GM21367 (cell line): Measurements from ENCODE around the gene GANC.
A peak's percentile ranks its signal among the peaks of the same experiment; 100 is the strongest.
"Not testable (repeated sequence)": the region's sequence is repeated elsewhere in the genome, so short reads cannot be mapped to it uniquely, and the experiment has no call there.

ENCODE experiments used
- ATAC-seq: cut with Tn5 transposase; IDR thresholded peaks from one replicate; pipeline ENCODE4 v1.9.1; 2021; ENCODE audit not compliant: unreplicated experiment

Gene GANC

GRCh38 chr15:42272939-42273899, at the start of gene GANC, which contains the start of gene TMEM87A:
GANC (plus strand) TSS chr15:42273201; CDS start chr15:42274482, 1,281 bp downstream.
TMEM87A (minus strand) TSS chr15:42273433; CDS start chr15:42273398, 35 bp downstream.
- peak; percentile 77 for ATAC-seq

- no peak for ATAC-seq
Observed at GRCh38 chr15:42226648-42227047, 46.4 kb upstream of the GANC start.

DNA sequence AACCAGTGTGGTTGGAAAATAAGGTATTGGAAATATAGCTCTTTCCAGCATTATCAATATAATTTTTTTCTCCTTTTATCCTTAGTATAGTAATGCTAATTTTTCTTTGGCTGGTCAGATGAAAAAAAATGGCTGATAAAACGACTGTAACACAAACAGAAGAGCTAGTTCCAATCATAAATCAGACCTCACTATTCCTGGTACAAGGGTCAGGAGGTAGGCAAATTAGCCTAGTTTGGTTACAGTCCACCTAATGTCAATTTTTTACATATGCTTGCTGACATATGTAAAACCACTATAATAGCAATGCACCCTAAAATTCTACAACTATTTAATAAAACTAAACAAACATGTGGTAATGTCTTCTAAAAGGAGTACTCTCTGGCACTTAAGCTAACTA, 45.0 kb upstream of the GANC start:
- no peak for ATAC-seq

DNA sequence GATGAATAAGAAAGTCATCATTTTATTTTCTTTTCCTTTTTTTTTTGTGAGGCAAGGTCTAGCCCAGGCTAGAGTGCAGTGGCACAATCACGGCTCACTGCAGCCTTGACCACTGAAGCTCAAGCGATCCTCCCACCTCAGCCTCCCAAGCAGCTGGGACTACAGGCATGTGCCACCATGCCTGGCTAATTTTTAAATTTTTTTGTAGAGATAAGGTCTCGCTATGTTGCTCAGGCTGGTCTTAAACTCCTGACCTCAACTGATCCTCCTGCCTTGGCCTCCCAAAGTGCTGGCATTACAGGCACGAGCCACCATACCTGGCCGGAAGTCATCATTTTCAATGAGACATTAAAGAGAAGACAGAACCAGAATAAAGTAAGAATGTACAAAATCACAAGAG, 44.0 kb upstream of the GANC start:
- ATAC-seq: not testable (repeated sequence)

DNA sequence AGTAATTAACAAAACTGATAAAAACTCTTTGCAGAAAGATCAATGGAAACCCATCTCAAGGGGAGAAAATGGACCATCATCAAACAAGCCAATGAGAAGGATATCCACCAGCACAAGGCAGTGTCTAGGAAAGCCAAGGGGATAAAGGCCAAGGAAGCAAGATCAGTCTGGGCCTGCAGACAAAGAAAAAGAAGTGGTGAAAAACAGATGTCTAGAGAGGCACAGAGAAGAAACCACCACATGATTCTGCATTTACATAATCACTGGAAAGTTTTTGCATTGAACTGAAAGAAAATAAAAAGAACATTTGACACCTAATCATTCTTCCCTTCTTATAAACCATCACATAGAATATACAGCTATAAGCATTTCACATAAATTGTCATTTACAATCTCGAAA, 41.9 kb upstream of the GANC start:
- ATAC-seq: no peak

DNA sequence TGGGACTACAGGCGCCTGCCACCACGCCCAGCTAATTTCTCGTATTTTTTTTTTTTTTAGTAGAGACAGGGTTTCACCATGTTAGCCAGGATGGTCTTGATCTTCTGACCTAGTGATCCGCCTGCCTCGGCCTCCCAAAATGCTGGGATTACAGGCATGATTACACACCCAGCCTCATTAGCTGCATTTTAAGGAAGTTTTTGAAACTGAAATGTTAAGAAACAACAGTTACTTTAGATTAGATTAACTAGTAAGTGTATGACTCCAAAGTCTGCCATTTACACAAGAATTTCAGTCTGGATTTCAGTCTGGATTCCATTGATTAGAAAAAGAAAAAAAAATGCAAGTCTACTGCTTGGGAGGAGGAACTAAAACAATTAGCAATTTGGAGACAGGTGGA, 40.4 kb upstream of the GANC start:
- ATAC-seq: no peak

DNA sequence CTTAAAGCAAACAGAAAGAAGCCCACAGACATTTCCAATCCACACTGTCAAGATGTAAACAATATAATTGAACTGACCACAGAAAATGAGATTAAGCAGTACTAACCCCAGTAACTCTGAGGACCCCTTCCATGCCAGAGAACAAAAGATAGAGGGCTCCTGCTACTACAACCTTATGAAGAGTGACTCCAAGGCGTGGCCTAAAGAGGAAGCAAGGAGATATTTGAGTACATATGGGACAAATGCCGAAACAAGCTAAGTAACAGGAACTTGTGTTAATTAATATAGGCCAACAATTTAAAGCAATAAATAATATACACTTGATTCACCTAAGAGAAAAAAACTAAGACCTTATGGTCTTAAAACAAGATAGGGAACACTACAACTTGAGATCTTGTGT, 39.9 kb upstream of the GANC start:
- ATAC-seq: no peak

DNA sequence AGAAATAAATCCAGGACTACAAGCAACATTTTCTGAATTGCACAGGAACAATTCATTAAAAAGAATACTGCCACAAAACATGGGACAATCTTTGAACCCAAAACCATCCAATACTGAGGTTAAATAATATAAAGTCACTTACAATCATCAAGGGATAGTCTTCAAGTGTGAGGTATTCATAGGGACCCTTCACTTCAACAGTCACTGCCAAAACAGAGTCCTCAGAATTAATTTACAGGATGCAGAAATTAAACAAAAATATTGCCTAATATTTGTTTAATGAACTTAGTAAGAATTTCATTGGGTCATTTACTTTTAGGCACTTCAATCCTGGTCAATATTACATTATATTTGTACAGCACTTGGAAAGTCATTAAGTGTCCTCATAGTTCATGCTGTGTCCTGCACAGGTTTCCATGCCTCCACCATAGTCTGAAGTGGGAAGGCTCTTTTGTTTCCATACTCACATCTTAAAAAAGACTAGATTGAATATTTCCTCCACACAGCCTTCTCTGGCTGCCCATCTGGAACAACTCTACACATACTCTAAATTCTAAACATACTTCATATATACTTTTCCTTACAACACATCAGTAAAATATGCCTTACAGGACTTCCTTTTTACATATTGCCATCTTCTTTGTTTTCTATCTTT, 33.3 kb upstream of the GANC start:
- ATAC-seq: no peak

- no peak for ATAC-seq
Observed at GRCh38 chr15:42240823-42241222, 32.2 kb upstream of the GANC start.

GRCh38 chr15:42253300-42253699, 19.7 kb upstream of the GANC start:
- no peak for ATAC-seq

- no peak for ATAC-seq
Observed at GRCh38 chr15:42264795-42265194, 8.2 kb upstream of the GANC start.

GRCh38 chr15:42267286-42267685, 5.7 kb upstream of the GANC start:
- ATAC-seq: no peak

DNA sequence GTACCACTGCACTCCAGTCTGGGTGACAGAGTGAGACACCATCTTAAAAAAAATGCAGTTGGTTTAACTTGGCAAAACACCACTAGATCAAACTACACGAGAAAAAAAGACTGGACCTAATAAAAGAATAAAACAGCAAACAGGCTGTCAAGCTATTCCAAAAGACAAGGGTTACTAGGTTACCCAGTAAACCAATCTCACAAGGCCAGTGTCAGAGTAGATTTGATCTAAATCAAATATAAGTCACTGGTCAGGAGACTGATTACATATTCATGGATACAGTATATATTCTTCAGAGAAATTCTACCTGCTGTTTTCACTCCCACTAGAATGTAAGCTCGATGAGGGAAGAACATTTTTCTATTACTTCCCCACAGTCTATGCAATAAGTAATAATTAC, 2.5 kb upstream of the GANC start:
- no peak for ATAC-seq

DNA sequence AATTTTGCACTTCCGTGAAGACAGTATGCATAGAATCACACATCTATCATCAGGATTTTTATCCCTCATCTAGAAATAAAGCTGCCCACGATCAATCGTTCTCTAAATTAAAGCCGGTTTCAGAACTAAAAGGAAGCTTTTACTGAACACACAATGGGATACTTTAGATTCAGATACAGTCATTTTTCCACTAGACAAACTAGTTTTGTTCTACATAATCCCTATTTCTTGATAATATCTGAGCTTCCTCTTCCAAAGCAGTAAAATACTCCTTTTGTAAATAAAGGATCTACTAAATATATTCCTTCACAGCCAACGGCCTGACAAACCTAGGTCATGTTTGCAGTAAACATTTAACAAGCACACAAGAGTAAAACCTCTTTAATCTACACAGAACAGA, 2.0 kb upstream of the GANC start:
- ATAC-seq: no peak

DNA sequence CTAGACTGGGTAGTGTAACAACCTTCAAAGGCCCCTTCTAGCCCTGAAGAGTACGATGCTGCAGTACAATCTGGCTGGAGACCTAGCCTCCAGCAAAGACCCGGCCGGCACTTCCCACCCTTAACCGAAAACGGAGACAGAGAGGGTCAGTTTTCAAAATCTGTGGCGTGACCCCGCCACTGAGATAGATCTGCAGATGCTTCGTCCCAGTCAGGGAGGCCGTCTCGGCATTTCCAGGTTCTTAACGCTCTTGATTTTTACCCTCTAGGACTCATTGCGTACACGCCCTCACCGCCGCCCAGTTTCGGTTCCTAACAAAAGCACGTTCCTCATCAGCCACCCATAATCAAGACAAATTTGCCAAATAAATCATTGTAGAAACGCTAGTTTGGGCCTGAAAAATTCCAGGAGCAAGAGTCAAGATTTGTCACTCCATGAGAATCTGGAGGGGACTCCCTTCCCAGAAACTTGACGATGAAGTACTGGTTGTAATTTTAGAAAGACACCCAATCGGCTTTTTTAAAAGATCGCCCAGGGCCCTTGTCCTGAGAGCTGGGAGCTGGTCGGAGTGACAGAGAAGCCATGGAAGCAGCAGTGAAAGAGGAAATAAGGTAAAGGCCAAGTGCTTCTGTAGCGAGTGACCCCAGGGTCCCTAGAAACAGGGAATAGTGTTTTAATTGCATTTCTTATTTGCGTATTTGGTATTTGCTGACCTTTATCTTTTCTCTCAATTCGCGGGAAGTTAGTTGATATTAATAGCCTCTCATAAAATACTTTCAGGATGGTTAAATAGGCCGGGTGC, 1.1 kb downstream of the GANC start:
- ATAC-seq: peak; percentile 19

DNA sequence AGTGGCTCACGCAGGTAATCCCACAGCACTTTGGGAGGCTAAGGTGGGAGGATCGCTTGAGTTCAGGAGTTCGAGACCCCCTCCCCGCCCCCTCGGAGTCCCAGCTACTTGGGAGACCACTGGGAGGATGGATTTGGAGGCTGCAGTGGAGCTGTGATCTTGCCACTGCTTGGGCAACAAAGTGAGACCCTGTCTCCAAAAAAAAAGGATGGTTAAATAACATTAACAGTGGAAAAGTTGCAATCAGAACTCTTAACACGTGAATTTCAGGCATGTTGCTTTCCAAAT, 1.6 kb downstream of the GANC start:
- ATAC-seq: no peak

DNA sequence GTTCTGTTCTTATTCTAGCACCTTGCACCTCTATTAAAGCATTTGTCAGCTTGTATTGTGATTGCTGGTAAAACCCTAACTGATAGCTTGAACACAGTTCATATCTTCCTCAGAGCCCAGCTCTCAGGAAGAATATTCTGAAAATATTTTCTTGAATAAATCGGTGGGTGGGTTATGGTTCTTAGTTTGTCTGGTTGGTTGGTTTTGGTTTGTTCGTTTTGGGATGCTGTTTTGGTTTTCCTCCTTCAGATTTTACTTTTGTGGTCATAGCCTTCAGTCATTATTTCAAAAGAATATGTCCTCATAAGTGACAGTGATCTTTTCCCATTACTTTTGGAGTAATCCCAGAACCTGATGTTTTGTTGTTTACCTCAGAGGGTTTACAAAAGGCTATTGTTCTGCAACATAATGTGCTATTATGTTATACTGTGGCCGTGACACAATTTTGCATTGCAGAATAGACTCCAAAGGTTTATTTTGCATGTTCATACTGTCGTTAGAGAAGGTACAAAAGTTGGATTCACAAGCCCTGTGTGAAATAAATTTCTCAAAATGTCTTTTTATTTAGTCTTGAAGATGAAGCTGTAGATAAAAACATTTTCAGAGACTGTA, 2.9 kb downstream of the GANC start:
- ATAC-seq: no peak

- ATAC-seq: no peak
Observed at GRCh38 chr15:42276762-42277161, 3.8 kb downstream of the GANC start.

GRCh38 chr15:42279234-42279723, 6.3 kb downstream of the GANC start:
- ATAC-seq: no peak

DNA sequence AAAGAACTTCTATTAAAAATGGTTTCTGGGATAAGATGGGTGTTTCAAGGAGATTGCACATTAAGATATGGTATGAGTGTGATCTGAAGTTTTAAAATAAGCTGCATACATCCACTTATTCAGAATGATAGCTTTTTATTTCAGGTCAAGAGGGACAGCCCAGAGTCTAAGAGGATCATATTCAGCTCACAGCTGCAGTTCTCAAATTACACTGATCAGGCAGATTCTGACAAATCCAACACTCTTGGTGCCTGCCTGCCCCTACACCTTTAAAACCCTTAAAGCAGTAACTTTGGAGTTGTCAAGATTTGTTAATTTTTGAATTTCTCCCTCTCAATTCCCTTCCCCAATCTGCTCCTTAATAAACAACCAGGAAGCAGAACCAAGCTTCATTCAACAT, 9.3 kb downstream of the GANC start:
- ATAC-seq: no peak

GRCh38 chr15:42282926-42283325, 9.9 kb downstream of the GANC start:
- no peak for ATAC-seq
